Activated CD4-positive, alpha-beta T cell treated with anti-CD3 and anti-CD28 coated beads, Interleukin-2, Interleukin-6, amounts not matched to agents 100 ng/mL and 50 ng/mL, durations not matched to agents 16 hours and 8 hours (primary cell): ENCODE measurements around the gene KDM3A.

ENCODE experiments used
- DNase-seq: peaks from one replicate; pipeline ENCODE4 v3.0.0-alpha.2; 2020

Gene KDM3A, protein sequence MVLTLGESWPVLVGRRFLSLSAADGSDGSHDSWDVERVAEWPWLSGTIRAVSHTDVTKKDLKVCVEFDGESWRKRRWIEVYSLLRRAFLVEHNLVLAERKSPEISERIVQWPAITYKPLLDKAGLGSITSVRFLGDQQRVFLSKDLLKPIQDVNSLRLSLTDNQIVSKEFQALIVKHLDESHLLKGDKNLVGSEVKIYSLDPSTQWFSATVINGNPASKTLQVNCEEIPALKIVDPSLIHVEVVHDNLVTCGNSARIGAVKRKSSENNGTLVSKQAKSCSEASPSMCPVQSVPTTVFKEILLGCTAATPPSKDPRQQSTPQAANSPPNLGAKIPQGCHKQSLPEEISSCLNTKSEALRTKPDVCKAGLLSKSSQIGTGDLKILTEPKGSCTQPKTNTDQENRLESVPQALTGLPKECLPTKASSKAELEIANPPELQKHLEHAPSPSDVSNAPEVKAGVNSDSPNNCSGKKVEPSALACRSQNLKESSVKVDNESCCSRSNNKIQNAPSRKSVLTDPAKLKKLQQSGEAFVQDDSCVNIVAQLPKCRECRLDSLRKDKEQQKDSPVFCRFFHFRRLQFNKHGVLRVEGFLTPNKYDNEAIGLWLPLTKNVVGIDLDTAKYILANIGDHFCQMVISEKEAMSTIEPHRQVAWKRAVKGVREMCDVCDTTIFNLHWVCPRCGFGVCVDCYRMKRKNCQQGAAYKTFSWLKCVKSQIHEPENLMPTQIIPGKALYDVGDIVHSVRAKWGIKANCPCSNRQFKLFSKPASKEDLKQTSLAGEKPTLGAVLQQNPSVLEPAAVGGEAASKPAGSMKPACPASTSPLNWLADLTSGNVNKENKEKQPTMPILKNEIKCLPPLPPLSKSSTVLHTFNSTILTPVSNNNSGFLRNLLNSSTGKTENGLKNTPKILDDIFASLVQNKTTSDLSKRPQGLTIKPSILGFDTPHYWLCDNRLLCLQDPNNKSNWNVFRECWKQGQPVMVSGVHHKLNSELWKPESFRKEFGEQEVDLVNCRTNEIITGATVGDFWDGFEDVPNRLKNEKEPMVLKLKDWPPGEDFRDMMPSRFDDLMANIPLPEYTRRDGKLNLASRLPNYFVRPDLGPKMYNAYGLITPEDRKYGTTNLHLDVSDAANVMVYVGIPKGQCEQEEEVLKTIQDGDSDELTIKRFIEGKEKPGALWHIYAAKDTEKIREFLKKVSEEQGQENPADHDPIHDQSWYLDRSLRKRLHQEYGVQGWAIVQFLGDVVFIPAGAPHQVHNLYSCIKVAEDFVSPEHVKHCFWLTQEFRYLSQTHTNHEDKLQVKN (N-terminal part only)

GRCh38 chr2:86440631-86441391, at the start of gene KDM3A:
KDM3A (plus strand) TSS chr2:86441371; CDS start chr2:86442048, 677 bp downstream.
- peak; percentile 100 for DNase-seq

DNA sequence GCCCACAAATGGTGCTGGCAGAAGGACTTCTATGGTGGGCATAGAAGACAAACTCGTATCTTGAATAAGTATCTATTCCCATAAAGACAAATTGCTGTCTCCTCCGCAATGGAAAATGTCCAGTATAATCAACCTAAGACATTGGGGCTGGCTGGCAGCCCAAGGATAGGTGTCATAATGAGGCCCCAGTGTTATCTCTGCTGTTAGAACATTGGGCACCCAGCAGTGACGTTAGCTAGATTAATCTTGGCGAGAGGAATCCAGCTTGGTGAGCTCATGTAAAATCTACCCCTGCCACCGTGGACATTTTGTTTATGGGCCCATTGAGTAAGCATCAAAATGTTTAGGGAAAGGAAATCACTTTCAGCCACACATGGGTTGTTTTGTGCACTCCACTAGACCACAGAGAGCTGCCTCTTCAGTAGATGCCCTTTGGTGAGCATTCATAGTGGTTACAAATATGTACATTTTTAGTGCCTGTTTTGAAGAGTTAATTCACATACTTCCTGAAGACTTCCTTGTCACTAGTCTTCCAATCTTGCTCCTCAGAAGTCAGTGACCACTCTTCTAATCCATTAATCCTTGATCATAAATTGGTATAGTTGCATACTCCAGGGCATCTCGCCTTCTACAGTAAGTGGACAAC, 48.2 kb upstream of the KDM3A start:
- DNase-seq, result no peak

GRCh38 chr2:86393521-86394491, 47.4 kb upstream of the KDM3A start:
- DNase-seq, result no peak

DNA sequence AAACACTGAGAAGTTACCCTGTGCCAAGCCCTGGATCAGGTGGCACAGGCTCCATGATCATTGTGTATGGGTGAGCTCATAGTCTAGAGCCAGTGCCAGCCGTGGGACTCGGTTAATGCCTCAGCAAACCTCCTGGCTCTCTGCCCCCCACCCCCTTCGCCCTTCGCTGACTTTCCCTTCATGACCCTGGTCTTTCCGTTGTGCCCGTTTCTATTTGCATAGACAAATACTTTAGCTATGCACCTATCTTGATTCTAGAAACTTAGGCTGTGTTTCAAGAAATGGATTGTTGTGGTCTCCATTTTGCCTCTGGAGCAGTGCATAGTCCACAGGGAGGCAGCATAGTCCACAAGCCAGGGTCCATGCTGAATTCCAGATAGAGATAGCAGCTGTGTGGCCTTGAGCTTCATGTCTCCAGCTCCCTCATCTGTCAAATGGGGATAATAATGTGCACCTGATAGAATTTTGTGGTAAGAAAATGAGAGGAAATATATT, 44.8 kb upstream of the KDM3A start:
- DNase-seq, result peak; percentile 16

DNA sequence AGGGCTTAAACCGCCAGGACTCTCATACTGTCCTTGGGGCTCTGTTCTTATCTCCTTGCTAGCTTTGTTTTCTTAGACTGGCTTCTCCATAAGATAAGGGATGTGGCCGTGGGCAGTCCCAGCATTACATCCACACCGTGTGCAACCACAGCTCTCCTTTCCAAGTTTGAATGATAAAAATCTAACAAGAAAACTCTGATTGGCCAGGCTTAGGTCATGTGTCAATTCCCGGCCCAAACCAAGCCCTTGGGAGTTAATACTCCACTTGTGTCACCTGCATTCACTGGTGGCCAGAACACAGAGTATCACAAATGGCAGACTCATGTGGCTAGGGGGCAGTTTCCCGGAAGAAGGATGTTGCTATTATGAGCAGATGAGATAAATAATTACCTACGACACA, 43.2 kb upstream of the KDM3A start:
- no peak for DNase-seq

GRCh38 chr2:86398500-86399474, 42.4 kb upstream of the KDM3A start:
- DNase-seq, result no peak

DNA sequence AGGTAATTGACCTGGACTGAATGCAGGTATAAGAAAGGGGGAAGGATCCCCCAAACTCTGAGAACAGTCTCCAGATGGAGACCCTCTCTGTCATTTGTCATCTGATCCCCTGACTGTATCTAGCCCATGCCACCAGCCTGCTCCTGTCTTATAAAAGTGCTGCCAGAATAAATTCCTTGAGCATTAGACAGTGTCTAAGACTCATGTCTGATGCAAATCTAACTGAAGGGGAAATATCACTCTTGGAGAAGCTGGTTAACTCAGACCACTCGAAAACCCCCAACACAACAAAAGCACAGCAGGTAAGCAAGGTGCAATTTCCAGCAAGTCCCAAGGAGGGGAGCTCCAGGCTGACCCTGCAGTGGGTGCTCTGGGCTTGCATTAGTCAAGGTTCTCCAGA, 40.9 kb upstream of the KDM3A start:
- DNase-seq, result no peak

DNA sequence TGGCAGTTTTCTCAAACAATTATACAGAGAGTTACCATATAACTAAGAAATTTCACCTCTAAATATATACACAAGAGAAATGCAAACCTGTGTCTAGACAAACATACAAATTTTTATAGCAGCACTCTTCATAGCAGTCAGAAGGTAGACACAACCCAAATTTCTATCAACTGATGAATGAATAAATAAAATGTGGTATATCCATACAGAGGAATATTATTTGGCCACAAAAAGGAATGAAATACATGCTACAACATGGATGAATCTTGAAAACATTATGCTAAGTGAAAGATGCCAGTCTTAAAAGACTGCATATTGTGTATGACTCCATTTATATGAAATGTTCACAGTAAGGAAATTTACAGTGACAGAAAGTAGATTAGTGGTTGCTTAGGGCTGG, 30.6 kb upstream of the KDM3A start:
- DNase-seq, result no peak

DNA sequence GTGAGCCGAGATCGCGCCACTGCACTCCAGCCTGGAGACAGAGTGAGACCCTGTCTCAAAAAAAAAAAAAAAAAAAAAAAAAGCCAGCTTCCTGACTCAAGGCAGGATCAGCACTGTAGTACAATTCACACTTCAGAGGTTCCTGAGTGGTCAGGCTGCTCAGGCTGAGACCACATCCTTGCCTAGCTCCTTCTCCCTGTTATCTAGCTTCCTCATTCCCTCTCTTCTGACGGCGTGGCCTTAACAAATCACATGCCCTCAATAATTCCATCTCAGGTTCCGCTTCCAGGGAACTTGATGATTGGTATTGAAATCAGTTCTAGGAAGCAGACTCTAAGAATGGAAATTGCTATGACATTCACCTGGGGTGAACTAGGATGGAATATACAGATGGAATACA, 29.8 kb upstream of the KDM3A start:
- no peak for DNase-seq

GRCh38 chr2:86412007-86412406, 29.2 kb upstream of the KDM3A start:
- DNase-seq, result no peak

GRCh38 chr2:86413296-86414094, 27.7 kb upstream of the KDM3A start:
- DNase-seq, result no peak

DNA sequence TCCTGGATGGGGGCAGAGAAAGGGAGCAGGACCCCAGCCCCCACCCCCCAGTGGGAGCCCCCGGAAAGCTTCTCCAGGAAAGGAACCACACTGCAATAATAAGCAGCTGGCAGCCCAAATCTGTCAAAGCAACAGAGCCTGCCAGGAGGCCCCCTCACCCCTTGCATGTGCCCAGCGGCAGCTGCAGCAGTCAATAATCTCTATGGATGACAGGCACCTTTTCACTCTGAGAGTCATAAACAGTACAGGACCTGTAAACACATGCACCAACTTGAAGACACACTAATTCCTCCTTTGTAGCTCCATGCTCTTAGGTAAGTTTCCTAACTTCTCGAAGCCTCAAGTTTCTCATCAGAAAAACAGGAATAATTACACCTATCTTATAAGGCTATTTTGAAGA, 26.2 kb upstream of the KDM3A start:
- DNase-seq, result no peak

- DNase-seq, result no peak
These were observed 25.0 kb upstream of the KDM3A start for GRCh38 chr2:86416146-86416545.

DNA sequence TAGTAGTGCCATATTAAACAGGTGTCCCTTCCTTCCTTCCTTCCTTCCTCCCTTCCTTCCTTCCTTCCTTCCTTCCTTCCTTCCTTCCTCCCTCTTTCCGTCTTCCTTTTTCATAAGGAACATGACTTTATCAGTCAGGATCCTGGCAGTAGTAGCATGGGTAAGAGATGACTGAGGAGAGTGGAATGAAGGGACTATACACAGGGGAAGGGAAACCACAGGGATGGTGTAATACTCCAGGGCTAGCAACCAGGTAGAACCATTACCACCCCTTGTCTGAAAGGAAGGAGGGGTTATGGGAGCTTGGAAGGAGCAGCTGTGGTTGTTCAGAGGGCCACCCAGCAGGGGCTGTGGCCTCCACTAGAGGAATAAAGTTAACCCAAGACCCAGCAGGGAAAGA, 23.2 kb upstream of the KDM3A start:
- no peak for DNase-seq

DNA sequence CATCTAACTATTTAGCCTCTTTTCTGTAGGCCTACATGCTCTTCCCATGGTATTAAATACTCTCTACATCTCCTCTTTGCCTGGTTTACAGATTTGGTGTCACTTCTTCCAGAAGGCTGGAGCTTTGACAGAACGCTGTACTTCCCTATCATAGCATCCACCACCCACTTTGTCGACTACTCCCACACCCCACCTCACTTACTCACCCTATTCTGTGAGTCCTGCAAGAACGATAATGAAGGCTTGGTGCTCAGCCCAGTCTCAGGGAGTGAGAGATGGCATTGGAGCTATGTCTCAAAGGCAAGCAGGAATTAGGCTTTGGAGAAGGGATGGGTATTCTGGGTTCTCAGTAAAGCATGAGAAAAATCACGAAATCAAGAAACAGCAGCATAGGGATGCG, 20.3 kb upstream of the KDM3A start:
- no peak for DNase-seq

DNA sequence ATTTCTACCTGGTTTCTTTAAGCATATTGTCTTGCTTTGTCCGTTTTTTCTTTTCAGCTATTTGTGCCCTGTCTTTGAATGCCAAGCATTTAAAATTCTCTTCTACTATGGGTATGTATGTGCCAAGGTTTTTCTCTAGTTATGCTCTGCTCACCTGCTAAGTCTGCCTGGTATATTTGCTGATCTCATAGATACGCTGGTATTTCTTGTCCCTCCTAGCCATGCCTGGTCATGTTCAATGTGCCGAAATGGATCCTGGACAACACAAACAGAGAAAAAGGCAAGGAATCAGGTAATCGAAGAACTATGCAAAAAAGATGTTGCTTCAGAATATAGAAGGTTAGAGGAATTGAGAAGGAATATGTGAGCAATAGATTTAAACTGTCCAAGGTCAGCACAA, 14.9 kb upstream of the KDM3A start:
- no peak for DNase-seq

DNA sequence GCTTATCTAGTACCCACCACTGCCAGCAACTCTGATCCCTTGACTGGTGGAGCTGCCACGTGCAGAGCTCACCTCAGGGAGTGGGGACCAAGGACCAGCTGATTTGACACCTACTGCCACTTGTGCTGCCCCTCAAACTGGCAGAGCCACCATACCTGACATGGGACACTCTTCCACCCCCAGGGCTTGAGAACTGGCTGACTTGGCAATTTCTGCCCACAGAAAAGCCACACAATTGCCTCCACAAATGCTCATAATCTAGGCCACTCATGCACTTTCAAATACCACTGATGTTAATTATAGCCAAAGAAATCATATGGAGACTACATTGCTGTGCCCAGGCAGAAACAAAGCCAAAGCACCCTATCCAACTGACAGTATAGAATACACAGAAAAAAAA, 11.8 kb upstream of the KDM3A start:
- DNase-seq, result no peak

DNA sequence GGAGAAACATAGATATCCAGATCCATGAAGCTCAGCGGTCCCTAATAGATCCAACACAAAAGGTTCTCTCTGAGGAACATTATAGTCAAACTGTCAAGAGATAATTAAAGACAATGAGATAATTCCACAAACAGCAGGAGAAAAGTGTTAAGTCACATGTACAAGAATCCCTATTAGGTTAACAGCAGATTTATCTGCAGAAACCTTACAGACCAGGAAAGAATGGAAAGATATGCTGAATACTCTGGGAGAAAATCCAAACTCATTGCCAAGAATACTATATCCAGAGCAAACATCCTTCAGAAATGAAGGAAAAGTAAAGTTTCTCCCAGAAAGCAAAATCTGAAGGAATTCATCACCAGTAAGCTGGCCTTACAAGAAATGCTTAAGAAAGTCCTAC, 10.8 kb upstream of the KDM3A start:
- DNase-seq, result no peak
